Hematopoietic multipotent progenitor cell treated with erythropoietin and hydrocortisone succinate and interleukin-3 and kit ligand, for 15 days (in vitro differentiated cells): ENCODE data around the gene ETHE1.
"Not testable (repeated sequence)": the region's sequence is repeated elsewhere in the genome, so short reads cannot be mapped to it uniquely, and the experiment has no call there.

ENCODE experiments used
- DNase-seq: peaks from one replicate; pipeline ENCODE4 v3.0.0-alpha.2; 2015; ENCODE audit warnings: low spot score

Gene ETHE1

DNA sequence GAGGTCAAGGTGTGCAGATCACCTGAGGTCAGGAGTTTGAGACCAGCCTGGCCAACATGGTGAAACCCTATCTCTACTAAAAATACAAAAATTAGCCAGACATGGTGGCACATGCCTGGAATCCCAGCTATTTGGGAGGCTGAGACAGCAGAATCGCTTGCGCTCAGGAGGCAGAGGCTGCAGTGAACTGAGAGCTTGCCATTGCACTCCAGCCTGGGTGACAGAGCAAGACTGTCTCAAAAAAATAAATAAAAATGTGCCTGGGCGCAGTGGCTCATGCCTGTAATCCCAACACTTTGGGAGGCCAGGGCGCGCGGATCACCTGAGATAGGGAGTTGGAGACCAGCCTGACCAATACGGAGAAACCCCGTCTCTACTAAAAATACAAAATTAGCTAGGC lies 3.3 kb downstream of the ETHE1 start:
- DNase-seq, result not testable (repeated sequence)

DNA sequence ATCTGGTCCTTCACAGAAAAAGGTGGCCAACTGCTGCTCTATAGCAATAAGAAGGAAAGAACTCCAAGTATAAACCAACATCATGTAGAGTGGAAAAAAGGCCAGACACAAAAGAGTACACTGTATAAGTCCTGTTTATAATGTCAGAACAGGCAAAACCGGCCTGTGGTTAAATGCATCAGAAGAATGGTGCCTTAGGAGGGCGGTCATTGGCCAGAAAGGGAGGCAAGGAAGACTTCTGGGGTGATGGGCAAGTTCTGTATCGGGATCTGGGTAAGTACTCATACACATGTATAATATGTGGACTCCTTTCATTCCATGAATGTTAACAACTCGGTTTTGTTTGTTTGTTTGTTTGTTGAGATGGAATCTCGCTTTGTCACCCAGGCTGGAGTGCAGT lies 4.1 kb downstream of the ETHE1 start:
- DNase-seq, result no peak

DNA sequence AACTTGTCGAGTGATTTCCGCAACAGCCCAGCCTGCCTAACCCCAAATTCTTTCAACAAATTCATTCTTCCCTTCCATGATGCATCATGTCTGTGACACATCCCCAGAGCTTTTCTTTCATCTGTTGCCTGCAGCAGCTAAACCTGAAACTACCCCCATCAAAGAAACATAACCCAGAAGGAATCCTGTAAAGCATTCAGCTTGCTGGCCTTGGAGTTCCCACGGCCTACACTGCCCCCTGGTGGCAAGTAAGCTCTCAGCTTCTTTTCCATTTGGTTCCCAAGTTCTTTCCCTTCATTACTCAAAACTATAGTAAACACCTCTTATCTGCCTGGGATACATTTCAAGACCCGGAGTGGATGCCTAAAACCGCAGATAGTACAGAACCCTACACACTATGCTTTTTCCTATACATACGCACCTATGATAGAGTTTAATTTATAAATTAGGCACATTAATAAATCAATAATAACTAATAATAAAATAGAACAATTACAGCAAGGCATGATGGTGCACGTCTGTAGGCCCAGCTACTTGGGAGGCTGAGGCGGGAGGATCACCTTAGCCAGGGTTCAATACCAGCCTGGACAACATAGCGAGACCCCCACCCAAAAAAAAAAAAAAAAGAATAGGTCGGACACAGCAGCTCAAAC lies 7.4 kb downstream of the ETHE1 start:
- DNase-seq, result peak; percentile 86

DNA sequence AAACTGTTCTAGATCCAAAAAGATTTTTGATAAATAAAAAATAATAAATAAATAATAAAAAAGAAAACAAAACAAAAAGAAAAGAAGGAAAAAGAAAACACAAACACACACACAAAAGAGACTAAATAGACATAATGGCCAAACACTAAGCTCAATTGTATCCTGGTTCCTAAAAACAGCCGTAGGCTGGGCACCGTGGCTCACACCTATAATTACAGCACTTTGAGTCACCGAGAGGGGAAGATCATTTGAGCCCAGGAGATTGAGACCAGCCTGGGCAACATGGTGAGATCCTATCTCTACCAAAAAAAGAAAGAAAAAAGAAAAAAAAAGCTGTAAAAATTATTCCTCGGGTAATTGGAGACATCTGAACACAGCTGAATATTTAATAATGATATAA lies 8.9 kb downstream of the ETHE1 start:
- no peak for DNase-seq

DNA sequence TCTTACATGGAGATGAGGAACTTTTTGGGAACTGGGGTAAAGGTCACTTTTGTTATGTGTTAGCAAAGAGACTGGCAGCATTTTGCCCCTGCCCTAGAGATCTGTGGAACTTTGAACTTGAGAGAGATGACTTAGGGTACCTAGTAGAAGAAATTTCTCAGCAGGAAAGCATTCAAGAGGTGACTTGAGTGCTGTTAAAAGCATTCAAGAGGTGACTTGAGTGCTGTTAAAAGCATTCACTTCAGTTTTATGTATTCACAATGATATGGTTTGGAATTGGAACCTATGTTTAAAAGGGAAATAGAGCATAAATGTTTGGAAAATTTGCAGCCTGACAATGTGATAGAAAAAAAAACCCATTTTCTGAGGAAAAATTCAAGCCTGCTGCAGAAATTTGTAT lies 14.6 kb downstream of the ETHE1 start:
- not testable (repeated sequence) for DNase-seq

DNA sequence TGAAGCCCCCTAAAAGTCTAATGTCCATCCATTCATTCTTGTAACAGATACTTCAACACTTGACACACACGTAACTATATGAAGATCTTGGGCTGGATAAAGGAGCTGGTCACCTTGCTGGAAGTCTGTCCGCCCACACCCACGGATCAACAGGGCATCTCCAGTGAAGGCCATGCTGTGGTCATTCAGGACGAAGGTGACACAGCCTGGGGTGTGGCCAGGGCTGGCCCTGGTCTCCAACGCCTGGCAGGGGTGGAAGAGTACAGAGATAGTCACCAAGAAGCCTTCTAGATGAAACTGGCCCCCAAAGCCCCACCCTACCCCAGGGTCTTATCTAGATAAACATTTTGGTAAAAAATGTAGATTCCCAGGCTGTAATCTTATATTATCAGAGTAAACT lies 15.7 kb downstream of the ETHE1 start:
- DNase-seq, result no peak

DNA sequence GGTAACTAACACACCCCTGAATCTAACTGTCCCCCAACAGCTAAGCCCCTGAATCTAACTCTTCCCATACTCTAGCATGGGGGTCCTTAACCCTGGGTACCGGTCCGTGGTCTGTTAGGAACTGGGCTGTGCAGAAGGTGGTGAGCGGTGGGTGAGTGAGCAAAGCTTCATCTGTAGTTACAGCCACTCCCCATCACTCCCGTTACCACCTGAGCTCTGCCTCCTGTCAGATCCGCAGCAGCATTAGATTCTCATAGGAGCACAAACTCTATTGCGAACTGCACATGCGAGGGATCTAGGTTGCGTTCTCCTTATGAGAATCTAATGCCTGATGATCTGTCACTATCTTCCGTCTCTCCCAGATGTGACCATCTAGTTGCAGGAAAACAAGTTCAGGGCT lies 16.3 kb downstream of the ETHE1 start:
- no peak for DNase-seq

DNA sequence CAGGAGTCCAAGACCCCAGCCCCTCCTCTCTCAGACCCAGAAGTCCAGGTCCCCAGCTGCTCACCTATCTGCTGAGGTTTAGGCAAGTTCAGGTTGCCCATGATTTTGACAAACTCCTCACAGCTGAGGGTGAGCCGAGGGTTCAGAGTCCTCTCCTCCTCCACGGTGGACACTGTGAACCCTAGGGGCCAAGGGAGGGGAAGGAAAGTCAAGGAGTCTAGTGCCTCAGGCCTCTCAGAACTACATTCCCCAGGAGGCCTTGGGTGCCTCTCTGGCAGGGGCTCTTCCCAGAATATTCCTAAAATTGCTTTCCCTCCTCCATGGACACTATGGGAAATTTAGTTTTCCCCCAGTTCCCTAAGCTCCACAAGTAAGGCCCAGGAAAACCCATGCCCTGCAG lies 19.1 kb downstream of the ETHE1 start:
- no peak for DNase-seq

DNA sequence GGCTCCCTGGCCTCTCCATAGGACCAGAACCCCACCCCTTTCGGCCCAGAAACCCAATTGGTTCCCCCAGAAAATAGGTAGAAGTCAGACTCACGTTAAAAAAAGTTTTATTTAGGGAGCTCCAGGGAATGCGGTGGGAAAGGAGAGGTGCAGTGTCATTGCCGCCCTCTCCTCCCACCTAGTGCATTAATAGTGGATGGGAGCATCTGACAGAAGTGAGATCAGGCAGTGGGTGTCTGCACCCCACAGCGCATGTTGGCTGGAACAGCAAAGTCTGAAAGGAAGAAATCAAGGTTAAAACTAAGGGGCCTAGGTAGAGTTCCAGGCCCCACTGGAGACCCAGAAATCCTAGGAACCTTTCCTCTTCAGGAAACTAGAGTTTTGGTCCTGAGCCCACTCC lies 20.4 kb downstream of the ETHE1 start:
- DNase-seq, result no peak

DNA sequence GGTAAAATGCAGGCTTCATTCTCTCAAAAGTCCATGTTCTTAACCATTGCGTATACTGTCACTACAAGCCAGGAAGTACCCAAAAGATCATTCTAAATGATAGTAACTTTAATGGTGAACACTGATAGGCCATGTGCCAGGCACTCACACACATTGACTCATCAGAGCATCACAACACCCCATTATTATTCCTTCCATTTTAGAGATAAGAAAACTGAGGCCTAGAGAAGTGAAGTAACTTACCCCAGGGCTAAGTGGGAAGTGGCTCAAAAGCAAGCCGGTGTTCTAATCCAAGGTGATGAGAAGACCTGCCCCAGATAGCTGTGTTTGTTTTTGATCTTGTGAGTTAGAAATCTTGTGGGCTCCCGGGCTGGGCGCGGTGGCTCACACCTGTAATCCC lies 21.1 kb downstream of the ETHE1 start:
- peak; percentile 46 for DNase-seq

DNA sequence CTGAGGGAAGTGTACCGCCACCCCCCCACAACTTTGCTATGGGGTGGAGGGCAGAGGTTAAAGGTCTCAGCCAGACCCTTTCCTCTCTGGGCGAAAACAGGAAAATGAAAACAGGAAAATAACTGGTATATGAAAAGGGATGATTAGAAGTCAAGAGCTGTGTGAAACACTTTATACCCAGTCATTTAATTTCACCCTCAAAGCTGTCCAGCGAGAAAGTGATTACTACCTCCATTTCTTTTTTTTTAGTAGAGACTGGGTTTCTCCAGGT lies 21.9 kb downstream of the ETHE1 start:
- no peak for DNase-seq

DNA sequence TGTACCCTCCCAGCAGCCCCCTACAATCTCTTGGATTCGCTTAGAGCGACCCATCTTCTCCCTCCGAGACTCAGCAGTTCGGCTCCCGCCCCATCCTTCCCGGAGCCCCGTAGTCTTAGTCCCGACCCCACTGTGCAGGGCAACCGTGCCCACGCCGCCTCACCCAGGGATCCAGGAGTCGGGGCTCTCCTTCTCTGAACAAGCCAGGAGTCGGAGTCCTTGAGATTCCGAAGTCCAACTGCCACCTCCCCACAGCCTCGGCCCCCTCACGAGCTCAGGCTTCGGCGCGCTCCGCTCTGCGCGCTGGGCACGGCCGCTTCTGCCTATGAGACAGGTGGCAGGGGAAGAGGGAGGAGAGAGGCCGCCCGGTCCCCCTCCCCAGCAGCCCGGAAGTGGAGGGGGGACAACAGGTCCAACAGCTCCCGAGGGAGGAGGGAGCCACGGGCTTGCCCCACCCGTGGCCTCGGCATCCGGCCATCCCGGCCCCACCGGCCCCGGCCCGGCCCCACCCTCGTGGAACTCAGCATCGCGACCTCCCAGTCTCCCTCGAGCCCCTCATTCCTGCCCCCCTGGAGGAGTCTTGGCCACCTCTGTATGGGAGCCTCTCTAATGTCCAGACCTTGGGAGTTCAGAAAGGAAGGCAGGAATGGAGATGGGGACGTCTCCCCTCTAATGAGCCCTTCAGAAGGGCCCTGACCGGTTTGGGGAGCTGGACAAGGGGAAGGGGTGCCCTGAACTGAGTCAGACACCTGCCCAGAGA lies 22.4 kb downstream of the ETHE1 start, which contains the start of gene PHLDB3:
TSS of gene PHLDB3 (minus strand) at position 321 of the 760 bp plus-strand sequence. CDS start 628 bp downstream, outside the sequence.
- no peak for DNase-seq

DNA sequence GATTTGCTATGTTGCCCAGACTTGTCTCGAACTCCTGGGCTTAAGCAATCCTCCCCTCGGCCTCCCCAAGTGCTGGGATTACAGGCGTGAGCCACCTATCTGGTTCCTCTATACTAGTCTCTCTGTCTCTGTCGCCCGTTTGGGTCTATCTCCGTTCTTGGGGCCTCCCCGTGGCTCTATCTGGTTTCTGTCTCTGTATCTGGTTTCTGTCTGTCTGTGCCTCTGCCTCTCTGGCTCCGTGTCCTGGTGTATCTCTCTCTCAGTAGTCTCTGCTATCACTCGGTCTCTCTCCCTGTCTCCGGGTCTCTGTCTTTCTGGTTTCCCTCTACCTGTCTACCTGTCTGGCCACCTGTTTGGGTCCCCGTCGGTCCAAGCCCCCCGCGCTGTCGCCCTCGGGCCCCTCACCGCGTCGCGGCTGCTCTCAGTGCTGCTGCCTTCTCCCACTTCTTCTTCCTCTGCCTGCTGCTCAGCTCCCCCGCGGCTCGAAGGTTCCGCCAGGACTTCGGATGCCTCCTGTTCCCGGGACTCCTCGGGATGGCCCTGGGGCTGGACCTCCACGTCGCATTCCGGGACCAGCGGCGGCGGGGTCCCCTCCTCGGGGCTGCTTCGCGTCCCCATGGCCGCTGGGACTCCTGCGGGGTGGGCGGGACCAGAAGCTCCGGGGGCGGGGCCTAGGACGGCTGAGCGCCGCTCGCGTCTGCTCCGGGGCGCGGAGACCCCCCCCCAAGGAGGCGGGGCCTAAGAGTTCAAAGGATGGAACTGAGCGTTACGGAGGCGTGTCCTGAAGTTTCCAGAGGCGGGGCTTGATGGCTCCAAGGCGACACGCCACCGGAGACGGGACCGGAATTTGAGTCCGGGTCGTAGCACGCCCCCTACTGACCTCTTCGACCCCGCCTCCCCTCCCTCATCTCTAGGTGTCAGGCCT lies 23.2 kb downstream of the ETHE1 start:
- peak; percentile 91 for DNase-seq

DNA sequence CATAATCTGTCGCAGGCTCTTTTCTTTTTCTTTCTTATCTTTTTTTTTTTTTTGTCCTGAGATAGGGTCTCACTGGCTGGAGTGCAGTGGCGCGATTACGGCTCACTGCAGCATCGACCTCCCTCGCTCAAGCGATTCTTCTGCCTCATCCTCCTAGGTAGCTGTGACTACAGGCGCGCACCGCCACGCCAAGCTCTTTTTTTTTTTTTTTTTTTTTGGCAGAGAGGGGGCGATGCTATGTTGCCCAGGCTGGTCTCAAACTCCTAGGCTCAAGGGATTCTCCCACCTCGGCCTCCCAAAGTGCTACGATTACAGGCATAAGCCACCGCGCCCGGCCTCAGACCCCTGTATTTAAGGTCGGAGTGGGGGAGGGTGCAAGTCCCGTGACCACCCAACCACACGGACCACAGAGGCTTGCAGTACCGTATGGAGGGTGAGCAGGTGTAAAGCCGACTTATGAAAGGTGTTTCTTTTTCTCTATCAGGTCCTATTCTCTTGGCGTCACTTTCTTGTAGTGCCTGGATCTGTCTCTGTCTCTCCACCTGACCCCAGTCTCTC lies 24.5 kb downstream of the ETHE1 start:
- DNase-seq, result no peak

DNA sequence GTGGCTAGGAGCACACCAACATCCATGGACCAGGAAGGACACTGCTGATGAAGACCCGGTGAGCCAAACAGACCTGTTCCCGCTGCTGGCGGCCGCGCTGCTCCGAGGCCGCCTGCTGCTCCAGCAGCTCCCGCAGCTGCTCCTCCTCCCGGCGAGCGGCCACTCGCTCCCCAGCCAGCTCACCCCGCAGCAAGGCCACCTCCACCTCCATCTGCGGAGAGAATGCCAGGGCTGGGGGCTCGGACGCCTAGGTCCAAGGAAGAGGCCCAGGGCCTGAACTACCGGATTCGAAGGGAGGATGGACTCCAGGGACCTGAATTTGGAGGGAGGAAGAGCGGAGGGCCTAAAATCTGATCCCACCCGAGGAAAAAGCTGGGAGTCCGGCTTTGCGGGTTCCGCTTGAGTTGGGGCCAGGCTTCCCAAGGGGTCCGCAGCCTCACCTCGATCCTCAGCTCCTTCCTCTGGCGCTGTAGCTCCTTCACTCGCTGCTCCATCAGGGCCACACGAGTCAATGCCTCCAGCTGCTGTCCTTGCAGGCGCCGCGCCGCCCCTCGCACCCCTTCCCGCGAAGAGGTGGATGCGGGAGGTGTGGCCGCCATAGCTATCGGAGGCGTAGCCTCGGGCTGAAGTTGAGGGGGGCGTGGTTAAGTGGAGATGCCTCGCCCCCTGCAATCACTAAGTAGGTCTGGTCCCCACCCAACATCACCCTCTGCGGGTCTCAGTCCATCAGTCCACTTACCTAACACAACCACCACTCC lies 25.2 kb downstream of the ETHE1 start:
- no peak for DNase-seq

DNA sequence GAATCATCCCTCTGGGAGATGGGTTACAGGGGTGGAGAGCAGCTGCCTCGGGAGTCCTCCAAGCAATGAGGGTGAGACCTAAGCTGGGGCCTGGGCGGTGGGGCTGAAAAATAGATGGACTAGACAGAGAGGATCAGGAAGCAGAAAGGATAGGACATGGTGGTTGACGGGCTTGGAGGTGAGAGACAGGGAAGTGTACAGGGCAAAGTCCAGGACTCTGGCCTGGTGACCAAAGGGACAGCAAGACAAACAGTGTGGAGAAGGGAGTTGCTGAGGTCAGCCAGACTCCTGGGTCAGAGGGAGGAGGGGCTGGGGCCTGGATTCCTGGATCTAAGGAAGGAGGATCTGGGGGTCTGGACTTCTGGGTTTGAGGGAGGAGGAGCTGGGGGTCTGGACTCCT lies 28.0 kb downstream of the ETHE1 start:
- no peak for DNase-seq

DNA sequence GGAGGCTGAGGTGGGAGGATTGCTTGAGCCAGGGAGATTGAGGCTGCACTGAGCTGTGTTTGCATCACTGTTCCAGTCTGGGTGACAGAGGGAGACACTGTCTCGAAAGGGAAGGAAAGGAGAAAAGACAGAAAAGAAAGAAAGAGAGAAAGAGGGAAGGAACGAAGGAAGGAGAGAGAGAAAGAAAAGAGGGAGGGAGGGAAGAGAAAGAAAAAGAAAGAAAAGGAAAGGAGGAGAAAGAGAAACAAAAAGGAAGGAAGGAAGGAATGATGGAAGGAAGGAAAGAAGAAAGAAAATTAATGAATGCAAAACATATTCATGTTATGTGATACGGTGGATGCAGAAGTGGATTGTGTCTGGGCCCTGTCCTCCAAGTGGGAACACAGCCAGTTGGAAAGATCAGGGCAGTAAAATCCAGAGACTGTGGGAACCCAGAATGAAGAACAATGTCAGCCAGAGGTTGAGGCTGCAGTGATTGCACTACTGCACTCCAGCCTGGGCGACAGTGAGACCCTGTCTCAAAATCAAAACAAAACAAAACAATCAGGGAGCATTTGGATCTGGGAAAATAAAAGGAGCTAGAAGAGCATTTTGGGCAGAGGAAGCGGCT lies 28.7 kb downstream of the ETHE1 start:
- DNase-seq, result no peak

DNA sequence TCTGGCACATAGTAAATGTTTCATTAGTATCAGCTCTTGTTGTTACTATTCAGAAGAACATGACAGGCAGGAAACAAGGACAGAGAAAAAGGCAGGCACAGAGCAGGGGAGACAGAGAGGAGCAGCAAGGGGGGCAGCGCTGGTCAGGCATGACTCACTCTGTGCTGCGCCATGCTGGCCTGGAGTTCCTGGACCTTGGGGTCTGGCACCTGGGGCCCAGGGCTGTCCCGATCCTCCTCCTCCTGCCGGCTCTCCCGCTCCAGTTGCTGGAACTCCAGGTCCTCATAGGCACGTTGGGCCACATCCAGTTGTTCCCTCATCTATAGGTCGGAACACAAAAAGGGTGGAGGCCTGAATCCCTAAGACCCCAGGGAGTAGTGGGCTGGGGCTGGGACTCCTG lies 30.0 kb downstream of the ETHE1 start:
- no peak for DNase-seq

DNA sequence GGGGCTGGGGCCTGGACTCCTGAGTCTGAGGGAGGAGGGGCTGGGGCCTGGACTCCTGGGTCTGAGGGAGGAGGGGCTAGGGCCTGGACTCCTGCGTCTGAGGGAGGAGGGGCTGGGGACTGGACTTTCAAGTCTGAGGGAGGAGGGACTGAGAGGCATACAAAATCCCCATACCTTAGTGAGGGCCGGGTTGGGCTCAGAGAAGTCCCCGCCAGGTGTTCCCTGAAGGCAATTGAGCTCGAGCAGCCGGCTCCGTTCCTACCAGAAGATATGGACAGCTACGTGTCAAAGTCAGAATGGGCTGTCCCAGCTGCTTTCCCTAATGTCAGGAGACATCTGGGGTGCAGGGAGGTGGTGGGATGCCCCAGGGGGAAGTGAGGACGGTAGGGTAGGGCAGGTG lies 31.9 kb downstream of the ETHE1 start:
- DNase-seq, result no peak

DNA sequence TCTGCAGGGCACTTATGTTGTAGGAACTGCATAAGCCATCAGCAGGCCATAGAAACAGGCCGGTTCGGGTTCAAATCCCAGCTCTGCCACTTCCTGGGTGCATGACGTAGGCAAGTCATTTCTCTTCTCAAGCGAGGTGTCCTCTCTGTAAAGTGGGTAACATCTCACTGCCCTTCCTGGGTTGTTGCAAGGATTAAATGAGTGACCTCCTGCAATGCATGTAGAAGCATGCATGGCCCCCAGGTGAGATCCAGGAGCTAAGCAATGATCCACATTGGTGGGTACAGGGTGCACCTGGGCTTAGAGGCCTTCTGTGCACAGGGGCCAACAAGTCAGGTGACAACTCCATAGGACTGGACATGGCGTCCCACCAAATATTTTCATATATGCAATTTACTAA lies 36.2 kb downstream of the ETHE1 start:
- no peak for DNase-seq

DNA sequence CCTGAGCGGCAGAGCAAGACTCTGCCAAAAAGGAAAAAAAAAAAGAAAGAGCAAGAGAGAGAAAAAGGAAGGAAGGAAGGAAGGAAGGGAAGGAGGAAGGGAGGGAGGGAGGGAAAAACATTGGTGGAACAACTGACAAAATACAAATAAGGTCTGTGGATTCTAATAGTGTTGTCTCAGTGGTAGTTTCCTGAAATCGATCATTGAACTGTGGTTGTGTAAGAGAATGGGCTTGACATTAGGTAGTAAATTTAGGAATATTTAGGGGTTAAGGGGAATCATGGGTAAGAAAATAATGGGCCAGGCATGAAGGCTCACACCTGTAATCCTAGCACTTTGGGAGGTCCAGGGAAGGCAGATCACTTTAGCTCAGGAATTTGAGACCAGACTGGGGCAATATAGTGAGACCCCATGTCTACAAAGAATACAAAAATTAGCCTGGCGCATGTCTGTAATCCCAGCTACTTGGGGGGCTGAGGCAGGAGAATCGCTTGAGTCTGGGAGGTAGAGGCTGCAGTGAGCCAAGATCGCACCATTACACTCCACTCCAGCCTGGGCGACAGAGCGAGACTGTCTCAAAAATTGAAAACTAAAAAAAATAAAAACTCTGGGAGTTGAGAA lies 36.9 kb downstream of the ETHE1 start:
- no peak for DNase-seq
